Endothelial cell of umbilical vein (primary cell): ENCODE measurements around the gene SYK. TPM values are rescaled to one million over a fixed set of nuclear protein-coding genes. Genes with fewer than 3 reads are reported as not detected.

Experiments
- BruUV-seq: library from RNA; stranded (reverse); fragments of 400-500 nt; replicated peaks from 2 replicates; lab custom pipeline; 2021; lab: Mats Ljungman, UMichigan
- CTCF ChIA-PET: fragments of 300-600, 350-600 bp; sonication (Branson Sonifier 250); formaldehyde crosslinking; loops from one replicate; lab custom pipeline; 2021; ENCODE audit warnings: antibody characterized with exemption, inconsistent platforms; lab: Charles Lee
- POLR2A ChIA-PET: fragments of 300-600, 350-600 bp; sonication (Branson Sonifier 250); formaldehyde crosslinking; loops from one replicate; lab custom pipeline; 2021; ENCODE audit warnings: antibody characterized with exemption, inconsistent platforms; lab: Charles Lee
- DNase-seq: peaks from one replicate; pipeline ENCODE4 v3.0.0-alpha.2; 2011; ENCODE audit warnings: low read depth, low spot score
- FAIRE-seq: peaks from 2 replicates; lab custom pipeline; 2011; peaks lifted over from hg19 to GRCh38; lab: Jason Lieb, UNC
- H2AFZ ChIP-seq: 2 replicates; pipeline ENCODE4 v1.6.0; 2012; ENCODE audit warnings: low read depth, low read length, control low read depth, inconsistent platforms
- H3K27ac ChIP-seq: 2 replicates; pipeline ENCODE4 v1.5.1; 2011; ENCODE audit warnings: low read depth, mild to moderate bottlenecking, control low read depth, low read length, moderate library complexity; ENCODE audit not compliant: insufficient read depth
- H3K27me3 ChIP-seq, 2 experiments: 2 replicates each; pipeline versions ENCODE4 v1.6.0 to v1.6.1; 2011; ENCODE audit warnings: low read length in 2 of 2, mixed read lengths in 1 of 2; ENCODE audit not compliant: control insufficient read depth in 2 of 2, insufficient read depth in 2 of 2
- H3K36me3 ChIP-seq, 2 experiments: 2 replicates in 1 of 2; 3 replicates in 1 of 2; pipeline ENCODE4 v1.5.1; 2011; ENCODE audit warnings: low read length in 2 of 2, mild to moderate bottlenecking in 1 of 2, moderate library complexity in 1 of 2; ENCODE audit not compliant: control insufficient read depth in 2 of 2, insufficient read depth in 2 of 2; ENCODE audit errors: extremely low read depth in 1 of 2
- H3K4me1 ChIP-seq: 3 replicates; pipeline ENCODE4 v1.5.1; 2011; ENCODE audit warnings: mild to moderate bottlenecking, low read length; ENCODE audit not compliant: control insufficient read depth, insufficient read depth; ENCODE audit errors: extremely low read depth
- H3K4me2 ChIP-seq: 2 replicates; pipeline ENCODE4 v1.6.1; 2011; ENCODE audit warnings: low read length, control low read depth, mixed read lengths; ENCODE audit not compliant: insufficient read depth
- H3K4me3 ChIP-seq, 3 experiments: fragments of 200-600 bp in 1 of 3; sonication (generic), shearing (Covaris generic) in 1 of 3; replicated peaks in 1 of 3; 2 replicates each; pipeline ENCODE4 v1.5.1; 2011 to 2016; ENCODE audit warnings: control low read depth in 3 of 3, low read length in 3 of 3, mild to moderate bottlenecking in 2 of 3, inconsistent platforms in 1 of 3, low read depth in 1 of 3, moderate library complexity in 1 of 3; ENCODE audit not compliant: insufficient read depth in 1 of 3
- H3K79me2 ChIP-seq: 2 replicates; pipeline ENCODE4 v1.6.0; 2012; ENCODE audit warnings: low read length, inconsistent platforms; ENCODE audit not compliant: control insufficient read depth, insufficient read depth
- H3K9ac ChIP-seq: replicated peaks from 2 replicates; pipeline ENCODE3; 2011; ENCODE audit warnings: low read length, control low read depth; ENCODE audit not compliant: insufficient read depth; ENCODE audit errors: extremely low read depth
- H3K9me1 ChIP-seq: replicated peaks from 3 replicates; pipeline ENCODE4 v1.6.0; 2011; ENCODE audit warnings: mild to moderate bottlenecking, low read length; ENCODE audit not compliant: control insufficient read depth, insufficient read depth; ENCODE audit errors: extremely low read depth
- H3K9me3 ChIP-seq: replicated peaks from 2 replicates; pipeline ENCODE4 v1.5.1; 2012; ENCODE audit warnings: low read length, inconsistent platforms; ENCODE audit not compliant: control insufficient read depth, insufficient read depth
- H4K20me1 ChIP-seq: replicated peaks from 2 replicates; pipeline ENCODE3; 2011; ENCODE audit warnings: mild to moderate bottlenecking, low read length; ENCODE audit not compliant: control insufficient read depth, insufficient read depth; ENCODE audit errors: extremely low read depth
- EZH2 ChIP-seq: IDR thresholded peaks from 2 replicates; pipeline ENCODE4 v1.6.1; 2012; ENCODE audit warnings: borderline replicate concordance, low read depth, mild to moderate bottlenecking, moderate library complexity, low read length, inconsistent platforms; ENCODE audit not compliant: severe bottlenecking
- FOS ChIP-seq: IDR thresholded peaks from 2 replicates; pipeline ENCODE4 v1.6.1; 2011; ENCODE audit warnings: mild to moderate bottlenecking, low read length, moderate library complexity, borderline replicate concordance; ENCODE audit not compliant: insufficient read depth
- GATA2 ChIP-seq: IDR thresholded peaks from 2 replicates; pipeline ENCODE4 v1.7.0; 2011; ENCODE audit warnings: low read depth, mild to moderate bottlenecking, moderate library complexity, mixed read lengths, low read length; ENCODE audit not compliant: insufficient read length, insufficient read depth
- JUN ChIP-seq: IDR thresholded peaks from 2 replicates; pipeline ENCODE4 v1.6.1; 2011; ENCODE audit warnings: borderline replicate concordance, low read depth; ENCODE audit not compliant: insufficient read length, insufficient read depth
- MAX ChIP-seq: IDR thresholded peaks from 2 replicates; pipeline ENCODE4 v1.6.1; 2011; ENCODE audit not compliant: insufficient read depth, insufficient read length
- MYC ChIP-seq: IDR thresholded peaks from one replicate; pipeline ENCODE4 v1.6.1; 2011; ENCODE audit warnings: mild to moderate bottlenecking, low read depth, low read length
- POLR2A ChIP-seq: IDR thresholded peaks from 2 replicates; pipeline ENCODE4 v1.6.1; 2012; ENCODE audit warnings: low read depth, mild to moderate bottlenecking, control low read depth, low read length
- POLR2AphosphoS5 ChIP-seq: IDR thresholded peaks from 2 replicates; pipeline ENCODE4 v1.6.1; 2012; ENCODE audit warnings: low read depth, mild to moderate bottlenecking, control low read depth, low read length, moderate library complexity; ENCODE audit not compliant: insufficient read depth
- dilution Hi-C: fragments of 300-500 bp; cut with MboI; formaldehyde crosslinking; loops from one replicate; pipeline ENCODE4 v1.15.0; 2019; ENCODE audit warnings: low sequenced_read_pairs; ENCODE audit not compliant: extremely low pct_ligation_motif_present
- intact Hi-C: fragments of 100-400 bp; cut with micrococcal nuclease; formaldehyde crosslinking; loops from one replicate; pipeline ENCODE4 v1.10.0; 2022
- polyA plus RNA-seq, 4 experiments: library from polyadenylated mRNA; depleted of rRNA in 3 of 4; stranded (reverse) in 3 of 4; unstranded in 1 of 4; fragments of >200 nt; gene quantifications; 2 replicates each; pipeline versions ENCODE4 v1.2.1 to v1.2.3, GENCODE V29; 2011 to 2012; ENCODE audit warnings: missing spikeins in 1 of 4
- total RNA-seq: library from RNA; stranded (reverse); gene quantifications from 2 replicates; pipeline ENCODE4 v1.2.3, GENCODE V29; 2021
- TF ChIP-seq, protein P1 (sequence below), 2 donors: IDR thresholded peaks; 1 replicate in 1 of 2; 2 replicates in 1 of 2; pipeline ENCODE4 v1.5.1; 2011; ENCODE audit warnings: low read length in 2 of 2, mild to moderate bottlenecking in 2 of 2, moderate library complexity in 2 of 2, control low read depth in 1 of 2, inconsistent platforms in 1 of 2, low read depth in 1 of 2; ENCODE audit not compliant: insufficient read depth in 1 of 2; ENCODE audit errors: extremely low read depth in 1 of 2

Gene SYK
- total and polyA plus RNA-seq, 2 donors (not counting 3 experiments of a cell fraction or from before 2014, with no cell fraction given): not detected

GRCh38 chr9:90927496-90927895 lies 125.9 kb downstream of the SYK start:
- dilution Hi-C loops: no loop called here
- Histone ChIP-seq H4K20me1 (no peaks in the 10 kb centered on the region), H3K4me3 (no peak overlapping the region), H3K36me3 (no peaks in the 10 kb centered on the region), H2AFZ (no peak overlapping the region), H3K27me3 (no peaks in the 10 kb centered on the region), H3K79me2 (no peaks in the 10 kb centered on the region), H3K27ac (no peak overlapping the region), H3K4me1 (peaks cover 2% of the 10 kb centered on the region), H3K9me1 (no peaks in the 10 kb centered on the region), H3K9me3 (no peaks in the 10 kb centered on the region), H3K4me2 (no peak overlapping the region), H3K9ac (no peak overlapping the region)
- ChIA-PET POLR2A (no interaction called here), CTCF (interaction anchor here (1.2 to 2.4 kb wide), 2 partner anchors 12 to 800 kb away, joined by 4 to 19 read pairs; no protein-coding TSS in a partner anchor)
- FAIRE-seq (no peak), DNase-seq (no peak)
- TF ChIP-seq MAX (no peak), GATA2 (no peak), POLR2A (no peak)
- TF ChIP-seq, protein P1, sequence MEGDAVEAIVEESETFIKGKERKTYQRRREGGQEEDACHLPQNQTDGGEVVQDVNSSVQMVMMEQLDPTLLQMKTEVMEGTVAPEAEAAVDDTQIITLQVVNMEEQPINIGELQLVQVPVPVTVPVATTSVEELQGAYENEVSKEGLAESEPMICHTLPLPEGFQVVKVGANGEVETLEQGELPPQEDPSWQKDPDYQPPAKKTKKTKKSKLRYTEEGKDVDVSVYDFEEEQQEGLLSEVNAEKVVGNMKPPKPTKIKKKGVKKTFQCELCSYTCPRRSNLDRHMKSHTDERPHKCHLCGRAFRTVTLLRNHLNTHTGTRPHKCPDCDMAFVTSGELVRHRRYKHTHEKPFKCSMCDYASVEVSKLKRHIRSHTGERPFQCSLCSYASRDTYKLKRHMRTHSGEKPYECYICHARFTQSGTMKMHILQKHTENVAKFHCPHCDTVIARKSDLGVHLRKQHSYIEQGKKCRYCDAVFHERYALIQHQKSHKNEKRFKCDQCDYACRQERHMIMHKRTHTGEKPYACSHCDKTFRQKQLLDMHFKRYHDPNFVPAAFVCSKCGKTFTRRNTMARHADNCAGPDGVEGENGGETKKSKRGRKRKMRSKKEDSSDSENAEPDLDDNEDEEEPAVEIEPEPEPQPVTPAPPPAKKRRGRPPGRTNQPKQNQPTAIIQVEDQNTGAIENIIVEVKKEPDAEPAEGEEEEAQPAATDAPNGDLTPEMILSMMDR (IDR thresholded peaks at IDR 0.05; ENCODE audit: extremely low read depth in 1 of 2, insufficient read depth in 1 of 2, low read depth in 1 of 2, low read length in 2 of 2): no peak
- BruUV-seq: no TSS peak
- intact Hi-C loops: no loop called here

DNA sequence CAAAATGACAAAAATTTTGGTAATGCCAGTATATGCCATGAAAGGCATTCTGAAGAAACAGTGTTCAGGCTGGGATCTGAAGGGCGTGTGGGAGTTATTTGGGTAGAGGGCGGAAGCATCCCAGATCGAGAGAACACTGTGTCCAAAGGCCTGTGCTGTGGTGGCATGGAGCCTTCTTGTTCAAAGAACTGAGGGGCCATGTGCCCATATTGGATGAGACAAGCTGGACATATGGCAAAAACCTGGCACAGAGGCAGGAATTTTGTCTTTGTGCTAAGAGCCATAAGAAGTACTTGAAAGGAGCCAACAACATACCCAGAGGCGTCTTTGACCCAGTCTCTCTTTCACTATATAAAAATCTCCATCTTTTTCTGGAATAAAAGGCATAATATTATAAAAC lies 128.0 kb downstream of the SYK start:
- Histone ChIP-seq H3K4me3 (no peak overlapping the region), H3K9ac (no peak overlapping the region), H4K20me1 (no peaks in the 10 kb centered on the region), H3K27me3 (no peaks in the 10 kb centered on the region), H2AFZ (no peak overlapping the region), H3K27ac (no peak overlapping the region), H3K4me1 (peaks cover 2% of the 10 kb centered on the region), H3K9me3 (no peaks in the 10 kb centered on the region), H3K9me1 (no peaks in the 10 kb centered on the region), H3K4me2 (no peak overlapping the region), H3K36me3 (no peaks in the 10 kb centered on the region), H3K79me2 (no peaks in the 10 kb centered on the region)
- TF ChIP-seq, protein P1 (IDR thresholded peaks at IDR 0.05; ENCODE audit: extremely low read depth in 1 of 2, insufficient read depth in 1 of 2, low read depth in 1 of 2, low read length in 2 of 2): no peak
- TF ChIP-seq POLR2A (no peak), MAX (no peak), EZH2 (no peak), JUN (no peak), POLR2AphosphoS5 (no peak), FOS (no peak), GATA2 (no peak), MYC (no peak)
- CTCF ChIA-PET: interaction anchor here (2.3 kb wide), 1 partner anchor 14 kb away, joined by 9 read pairs; no protein-coding TSS in a partner anchor
- FAIRE-seq (no peak), DNase-seq (no peak)
- POLR2A ChIA-PET: no interaction called here
- dilution Hi-C loops: no loop called here
- intact Hi-C loops: no loop called here
- no TSS peak for BruUV-seq
